HepG2 (cell line): Measurements from ENCODE around the gene MSMB. TPM values are rescaled to one million over a fixed set of nuclear protein-coding genes. Genes with fewer than 3 reads are reported as not detected.

Source experiments
- AGO1 ChIP-seq: fragments of 200-400 bp; formaldehyde crosslinking; IDR thresholded peaks from 2 replicates; pipeline ENCODE4 v1.6.1; 2017; ENCODE audit warnings: mild to moderate bottlenecking, low read depth, low read length, moderate library complexity; ENCODE audit not compliant: poor library complexity, severe bottlenecking
- CCDC6 ChIP-seq: sonication (generic); formaldehyde crosslinking; IDR thresholded peaks from 2 replicates; pipeline ENCODE4 v1.8.1; 2022; ENCODE audit warnings: mild to moderate bottlenecking, missing genetic modification reagents, moderate library complexity
- CHD4 ChIP-seq: fragments of 200-600 bp; sonication (generic); IDR thresholded peaks from 2 replicates; pipeline ENCODE4 v1.7.0; 2017; ENCODE audit warnings: mild to moderate bottlenecking, low read length, borderline replicate concordance
- CREM ChIP-seq, 2 experiments: sonication (generic) in 1 of 2; formaldehyde crosslinking in 1 of 2; IDR thresholded peaks; 2 replicates each; pipeline versions ENCODE4 v1.4.0 to v1.6.1; 2016 to 2020; ENCODE audit warnings: antibody characterized with exemption in 1 of 2, mild to moderate bottlenecking in 1 of 2, missing genetic modification reagents in 1 of 2
- EHMT2 ChIP-seq: fragments of 200-600 bp; sonication (generic); IDR thresholded peaks from 2 replicates; pipeline ENCODE4 v1.7.0; 2017; ENCODE audit warnings: antibody characterized with exemption, low read depth, low read length, borderline replicate concordance
- MAF1 ChIP-seq: sonication (generic); formaldehyde crosslinking; IDR thresholded peaks from 2 replicates; pipeline ENCODE4 v1.5.0; 2020; ENCODE audit warnings: missing genetic modification reagents, borderline replicate concordance
- MYNN ChIP-seq: sonication (generic); formaldehyde crosslinking; IDR thresholded peaks from 2 replicates; pipeline ENCODE4 v1.4.0; 2020; ENCODE audit warnings: mild to moderate bottlenecking, low read depth, missing genetic modification reagents
- PCBP2 ChIP-seq: fragments of 200-400 bp; formaldehyde crosslinking; optimal IDR thresholded peaks from 2 replicates; pipeline ENCODE3; 2018; ENCODE audit warnings: low read length, low read depth; ENCODE audit not compliant: poor library complexity, severe bottlenecking
- PHF5A ChIP-seq: IDR thresholded peaks from one replicate; pipeline ENCODE4 v1.6.1; 2018; ENCODE audit warnings: low read depth, missing genetic modification reagents; ENCODE audit not compliant: unreplicated experiment
- SRF ChIP-seq: IDR thresholded peaks from 2 replicates; pipeline ENCODE4 v1.6.1; 2011; ENCODE audit warnings: mild to moderate bottlenecking, low read depth, low read length, moderate library complexity
- ZBTB8A ChIP-seq: sonication (generic); formaldehyde crosslinking; IDR thresholded peaks from 2 replicates; pipeline ENCODE4 v1.4.0; 2020; ENCODE audit warnings: mild to moderate bottlenecking, low read depth, missing genetic modification reagents, borderline replicate concordance
- ZFP37 ChIP-seq: sonication (generic); formaldehyde crosslinking; IDR thresholded peaks from 2 replicates; pipeline ENCODE4 v1.4.0; 2020; ENCODE audit warnings: missing genetic modification reagents, borderline replicate concordance
- ZFYVE20 ChIP-seq: sonication (generic); formaldehyde crosslinking; IDR thresholded peaks from 2 replicates; pipeline ENCODE4 v1.8.0; 2023; ENCODE audit warnings: low read depth, mild to moderate bottlenecking, moderate library complexity, missing genetic modification reagents, borderline replicate concordance
- ZNF672 ChIP-seq: sonication (generic); formaldehyde crosslinking; IDR thresholded peaks from 2 replicates; pipeline ENCODE4 v1.8.1; 2022; ENCODE audit warnings: missing genetic modification reagents
- ZNF773 ChIP-seq: sonication (generic); formaldehyde crosslinking; IDR thresholded peaks from 2 replicates; pipeline ENCODE4 v1.4.0; 2020; ENCODE audit warnings: missing genetic modification reagents, borderline replicate concordance
- polyA plus RNA-seq, 8 experiments: library from polyadenylated mRNA; depleted of rRNA in 3 of 8; stranded (reverse) in 7 of 8; unstranded in 1 of 8; fragments of >200 nt; fragmentation: Illumina TruSeq in 4 of 8; extraction: Trizol in 4 of 8; gene quantifications; 2 replicates each; pipeline versions ENCODE4 v1.2.1 to v1.2.3, GENCODE V29; 2011 to 2016; ENCODE audit warnings: low read depth in 4 of 8, missing spikeins in 1 of 8, mixed read lengths in 1 of 8; ENCODE audit not compliant: insufficient read depth in 1 of 8
- total RNA-seq, 5 experiments: library from RNA; depleted of rRNA; stranded (reverse); fragments of >200 nt; fragmentation: Illumina TruSeq; extraction: Trizol; gene quantifications; 2 replicates each; pipeline ENCODE4 v1.2.3, GENCODE V29; 2016; ENCODE audit warnings: low read depth in 1 of 5
- TF ChIP-seq, protein P1 (sequence below): sonication (generic); formaldehyde crosslinking; IDR thresholded peaks from 2 replicates; pipeline ENCODE4 v1.4.0; 2020; ENCODE audit warnings: missing genetic modification reagents, borderline replicate concordance
- TF ChIP-seq, protein P2 (sequence below): IDR thresholded peaks from 2 replicates; pipeline ENCODE4 v1.6.1; 2016; ENCODE audit warnings: low read depth, control low read depth
- TF ChIP-seq, protein P3 (sequence below), 2 experiments: sonication (generic) in 1 of 2; formaldehyde crosslinking in 1 of 2; IDR thresholded peaks; 2 replicates each; pipeline versions ENCODE4 v1.5.1 to v1.6.1; 2011 to 2020; ENCODE audit warnings: borderline replicate concordance in 1 of 2, low read depth in 1 of 2, low read length in 1 of 2, mild to moderate bottlenecking in 1 of 2, missing genetic modification reagents in 1 of 2, moderate library complexity in 1 of 2

Gene MSMB
- total and polyA plus RNA-seq, 2 of the 13 experiments (the other 11 are each of a cell fraction or from before 2014, with no cell fraction given), result 0.84 TPM; not detected in 1

DNA sequence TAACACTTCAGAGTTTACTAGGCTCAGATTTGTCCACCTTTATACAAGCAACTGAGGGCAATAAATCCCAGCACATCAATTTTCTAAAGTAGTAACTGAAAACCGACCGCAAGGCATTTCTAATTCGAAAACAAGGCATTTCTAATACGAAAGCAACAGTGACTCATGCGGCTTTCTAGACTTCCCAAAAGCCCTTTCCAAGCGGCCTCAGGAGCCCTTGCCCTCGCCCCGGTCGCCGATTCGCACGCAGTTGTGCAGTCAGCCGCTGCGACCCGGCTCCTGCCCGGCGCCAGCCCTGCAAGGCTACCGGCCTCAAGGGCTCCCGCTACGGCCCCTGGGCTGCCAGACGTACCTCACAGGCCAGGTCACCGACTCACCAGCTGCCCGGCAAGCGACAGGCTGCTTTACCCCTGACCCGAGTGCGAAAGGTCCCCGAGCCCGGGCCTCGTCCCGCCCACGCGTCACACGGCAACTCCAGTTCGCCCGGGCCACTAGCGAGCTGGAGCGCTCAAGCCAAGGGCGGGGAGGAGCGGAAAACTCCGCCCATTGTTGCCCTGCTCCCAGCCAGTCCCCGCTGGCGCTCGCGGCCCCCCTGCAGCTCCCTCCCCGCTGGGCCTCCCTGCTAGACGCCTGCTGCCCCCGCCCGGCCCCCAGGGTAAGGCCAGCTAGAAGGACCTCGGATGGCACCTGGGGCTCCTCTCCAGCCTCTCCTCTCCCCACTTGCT, 22.9 kb downstream of the MSMB start (continued):
- TF ChIP-seq CREM (IDR thresholded peaks at IDR 0.05), result peak; percentile 59; the same call in 1 of the 2 replicates
- peak; percentile 29; the same call in 1 of the 2 replicates for TF ChIP-seq CREM (CRISPR knock-in tag; IDR thresholded peaks at IDR 0.05)
- TF ChIP-seq ZNF672 (CRISPR knock-in tag), result no peak
- TF ChIP-seq ZNF773, result peak; percentile 52; the same call in 1 of the 2 replicates
- TF ChIP-seq SRF, result no peak
- no peak for TF ChIP-seq ZFYVE20 (CRISPR knock-in tag)
- TF ChIP-seq PCBP2, result no peak
- no peak for TF ChIP-seq PHF5A (CRISPR knock-in tag)
- 0 out of 2 replicates have a peak, but pooled peaks have one; percentile 65 for TF ChIP-seq ZFP37 (CRISPR knock-in tag)
- peak; percentile 91; the same call in 1 of the 2 replicates for TF ChIP-seq CCDC6
- 0 out of 2 replicates have a peak, but pooled peaks have one; percentile 30 for TF ChIP-seq CHD4
- 0 out of 2 replicates have a peak, but pooled peaks have one; percentile 44 for TF ChIP-seq MYNN (CRISPR knock-in tag)
- TF ChIP-seq, protein P1, sequence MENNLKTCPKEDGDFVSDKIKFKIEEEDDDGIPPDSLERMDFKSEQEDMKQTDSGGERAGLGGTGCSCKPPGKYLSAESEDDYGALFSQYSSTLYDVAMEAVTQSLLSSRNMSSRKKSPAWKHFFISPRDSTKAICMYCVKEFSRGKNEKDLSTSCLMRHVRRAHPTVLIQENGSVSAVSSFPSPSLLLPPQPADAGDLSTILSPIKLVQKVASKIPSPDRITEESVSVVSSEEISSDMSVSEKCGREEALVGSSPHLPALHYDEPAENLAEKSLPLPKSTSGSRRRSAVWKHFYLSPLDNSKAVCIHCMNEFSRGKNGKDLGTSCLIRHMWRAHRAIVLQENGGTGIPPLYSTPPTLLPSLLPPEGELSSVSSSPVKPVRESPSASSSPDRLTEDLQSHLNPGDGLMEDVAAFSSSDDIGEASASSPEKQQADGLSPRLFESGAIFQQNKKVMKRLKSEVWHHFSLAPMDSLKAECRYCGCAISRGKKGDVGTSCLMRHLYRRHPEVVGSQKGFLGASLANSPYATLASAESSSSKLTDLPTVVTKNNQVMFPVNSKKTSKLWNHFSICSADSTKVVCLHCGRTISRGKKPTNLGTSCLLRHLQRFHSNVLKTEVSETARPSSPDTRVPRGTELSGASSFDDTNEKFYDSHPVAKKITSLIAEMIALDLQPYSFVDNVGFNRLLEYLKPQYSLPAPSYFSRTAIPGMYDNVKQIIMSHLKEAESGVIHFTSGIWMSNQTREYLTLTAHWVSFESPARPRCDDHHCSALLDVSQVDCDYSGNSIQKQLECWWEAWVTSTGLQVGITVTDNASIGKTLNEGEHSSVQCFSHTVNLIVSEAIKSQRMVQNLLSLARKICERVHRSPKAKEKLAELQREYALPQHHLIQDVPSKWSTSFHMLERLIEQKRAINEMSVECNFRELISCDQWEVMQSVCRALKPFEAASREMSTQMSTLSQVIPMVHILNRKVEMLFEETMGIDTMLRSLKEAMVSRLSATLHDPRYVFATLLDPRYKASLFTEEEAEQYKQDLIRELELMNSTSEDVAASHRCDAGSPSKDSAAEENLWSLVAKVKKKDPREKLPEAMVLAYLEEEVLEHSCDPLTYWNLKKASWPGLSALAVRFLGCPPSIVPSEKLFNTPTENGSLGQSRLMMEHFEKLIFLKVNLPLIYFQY (CRISPR knock-in tag), result peak; percentile 96
- peak; percentile 79; the same call in 1 of the 2 replicates for TF ChIP-seq MAF1 (CRISPR knock-in tag)
- TF ChIP-seq EHMT2, result no peak
- peak; percentile 55 for TF ChIP-seq AGO1
- TF ChIP-seq, protein P2, sequence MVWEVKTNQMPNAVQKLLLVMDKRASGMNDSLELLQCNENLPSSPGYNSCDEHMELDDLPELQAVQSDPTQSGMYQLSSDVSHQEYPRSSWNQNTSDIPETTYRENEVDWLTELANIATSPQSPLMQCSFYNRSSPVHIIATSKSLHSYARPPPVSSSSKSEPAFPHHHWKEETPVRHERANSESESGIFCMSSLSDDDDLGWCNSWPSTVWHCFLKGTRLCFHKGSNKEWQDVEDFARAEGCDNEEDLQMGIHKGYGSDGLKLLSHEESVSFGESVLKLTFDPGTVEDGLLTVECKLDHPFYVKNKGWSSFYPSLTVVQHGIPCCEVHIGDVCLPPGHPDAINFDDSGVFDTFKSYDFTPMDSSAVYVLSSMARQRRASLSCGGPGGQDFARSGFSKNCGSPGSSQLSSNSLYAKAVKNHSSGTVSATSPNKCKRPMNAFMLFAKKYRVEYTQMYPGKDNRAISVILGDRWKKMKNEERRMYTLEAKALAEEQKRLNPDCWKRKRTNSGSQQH (CRISPR knock-in tag), result peak; percentile 71; the same call in 1 of the 2 replicates
- no peak for TF ChIP-seq ZBTB8A (CRISPR knock-in tag)
- TF ChIP-seq, protein P3, sequence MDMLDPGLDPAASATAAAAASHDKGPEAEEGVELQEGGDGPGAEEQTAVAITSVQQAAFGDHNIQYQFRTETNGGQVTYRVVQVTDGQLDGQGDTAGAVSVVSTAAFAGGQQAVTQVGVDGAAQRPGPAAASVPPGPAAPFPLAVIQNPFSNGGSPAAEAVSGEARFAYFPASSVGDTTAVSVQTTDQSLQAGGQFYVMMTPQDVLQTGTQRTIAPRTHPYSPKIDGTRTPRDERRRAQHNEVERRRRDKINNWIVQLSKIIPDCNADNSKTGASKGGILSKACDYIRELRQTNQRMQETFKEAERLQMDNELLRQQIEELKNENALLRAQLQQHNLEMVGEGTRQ (IDR thresholded peaks at IDR 0.05; ENCODE audit: low read depth, low read length), result no peak
- TF ChIP-seq, protein P3 (CRISPR knock-in tag; IDR thresholded peaks at IDR 0.05; ENCODE audit: borderline replicate concordance), result no peak; the same call in 1 of the 2 replicates
